SK-N-SH treated with all-trans-retinoic acid at 6 μM for 48 hours (cell line): ENCODE results near the gene C1RL.
A peak's percentile ranks its signal among the peaks of the same experiment; 100 is the strongest.

ENCODE experiments used
- ATAC-seq: fragments of 200-7000 bp; cut with Tn5 transposase; 3 replicates; pipeline ENCODE4 v1.9.1; 2020; ENCODE audit warnings: mild to moderate bottlenecking, moderate library complexity
- ARNTL ChIP-seq: fragments of 450-650 bp; formaldehyde crosslinking; IDR thresholded peaks from 2 replicates; pipeline ENCODE4 v1.5.0; 2020; ENCODE audit warnings: low read depth, mild to moderate bottlenecking, moderate library complexity, borderline replicate concordance
- BACH2 ChIP-seq: fragments of 250-450 bp; sonication (Bioruptor Pico); IDR thresholded peaks from 2 replicates; pipeline ENCODE4 v1.9.0; 2021; ENCODE audit warnings: mild to moderate bottlenecking, borderline replicate concordance
- CREB5 ChIP-seq: fragments of 250-450 bp; sonication (Bioruptor Pico); IDR thresholded peaks from 2 replicates; pipeline ENCODE4 v1.5.1; 2020; ENCODE audit warnings: low read depth, mild to moderate bottlenecking, moderate library complexity
- CSDC2 ChIP-seq: fragments of 250-450 bp; sonication (Bioruptor Pico); IDR thresholded peaks from 2 replicates; pipeline ENCODE4 v1.5.0; 2020; ENCODE audit warnings: mild to moderate bottlenecking, moderate library complexity
- CSRNP3 ChIP-seq: fragments of 250-450 bp; sonication (Bioruptor Pico); IDR thresholded peaks from 2 replicates; pipeline ENCODE4 v1.5.1; 2021; ENCODE audit warnings: mild to moderate bottlenecking, moderate library complexity
- ESRRG ChIP-seq: fragments of 250-450 bp; sonication (Bioruptor Pico); IDR thresholded peaks from 2 replicates; pipeline ENCODE4 v1.6.1; 2021; ENCODE audit warnings: mild to moderate bottlenecking
- GLIS3 ChIP-seq: fragments of 250-450 bp; sonication (Bioruptor Pico); IDR thresholded peaks from 2 replicates; pipeline ENCODE4 v1.5.0; 2020; ENCODE audit warnings: mild to moderate bottlenecking, moderate library complexity
- OSR1 ChIP-seq: fragments of 250-450 bp; sonication (Bioruptor Pico); IDR thresholded peaks from 2 replicates; pipeline ENCODE4 v1.8.0; 2022; ENCODE audit warnings: moderate library complexity, mild to moderate bottlenecking, inconsistent platforms
- PATZ1 ChIP-seq: fragments of 250-450 bp; sonication (Bioruptor Pico); IDR thresholded peaks from 2 replicates; pipeline ENCODE4 v1.8.0; 2020; ENCODE audit warnings: mild to moderate bottlenecking, moderate library complexity, borderline replicate concordance
- PPARA ChIP-seq: fragments of 250-450 bp; sonication (Bioruptor Pico); IDR thresholded peaks from 2 replicates; pipeline ENCODE4 v1.5.0; 2020; ENCODE audit warnings: mild to moderate bottlenecking, borderline replicate concordance
- RARB ChIP-seq: fragments of 250-450 bp; sonication (Bioruptor Pico); IDR thresholded peaks from 2 replicates; pipeline ENCODE4 v1.8.0; 2021; ENCODE audit warnings: mild to moderate bottlenecking, moderate library complexity
- TCF4 ChIP-seq: fragments of 250-450 bp; sonication (Bioruptor Pico); IDR thresholded peaks from 2 replicates; pipeline ENCODE4 v1.8.0; 2021; ENCODE audit warnings: mild to moderate bottlenecking, moderate library complexity, borderline replicate concordance
- TSHZ2 ChIP-seq: fragments of 250-450 bp; sonication (Bioruptor Pico); IDR thresholded peaks from 2 replicates; pipeline ENCODE4 v1.5.0; 2020; ENCODE audit warnings: mild to moderate bottlenecking, moderate library complexity
- ZC3H10 ChIP-seq: fragments of 250-450 bp; sonication (Bioruptor Pico); IDR thresholded peaks from 2 replicates; pipeline ENCODE4 v1.5.1; 2021; ENCODE audit warnings: mild to moderate bottlenecking, moderate library complexity
- ZFP3 ChIP-seq: fragments of 250-450 bp; sonication (Bioruptor Pico); IDR thresholded peaks from 2 replicates; pipeline ENCODE4 v1.5.0; 2020; ENCODE audit warnings: mild to moderate bottlenecking, moderate library complexity
- ZFP30 ChIP-seq: fragments of 450-650 bp; formaldehyde crosslinking; IDR thresholded peaks from 2 replicates; pipeline ENCODE4 v1.5.0; 2022; ENCODE audit warnings: mild to moderate bottlenecking, moderate library complexity
- ZNF565 ChIP-seq: fragments of 450-650 bp; formaldehyde crosslinking; conservative IDR thresholded peaks from 2 replicates; pipeline ENCODE4 v1.5.0; 2020; ENCODE audit warnings: low read depth, mild to moderate bottlenecking, moderate library complexity
- ZNF70 ChIP-seq: fragments of 450-650 bp; formaldehyde crosslinking; IDR thresholded peaks from 2 replicates; pipeline ENCODE4 v1.5.0; 2020; ENCODE audit warnings: mild to moderate bottlenecking, moderate library complexity
- ZNF8 ChIP-seq: fragments of 450-650 bp; formaldehyde crosslinking; IDR thresholded peaks from 2 replicates; pipeline ENCODE4 v1.5.0; 2020; ENCODE audit warnings: mild to moderate bottlenecking, moderate library complexity

Gene C1RL

GRCh38 chr12:7136071-7136470 is 27.1 kb upstream of the C1RL start:
- TF ChIP-seq ZFP3 (CRISPR knock-in tag): no peak
- no peak for TF ChIP-seq ZNF8 (CRISPR knock-in tag)
- TF ChIP-seq PATZ1 (CRISPR knock-in tag): no peak
- no peak for TF ChIP-seq CSDC2 (CRISPR knock-in tag)
- TF ChIP-seq PPARA: no peak
- TF ChIP-seq TSHZ2 (CRISPR knock-in tag): no peak
- no peak for TF ChIP-seq BACH2 (CRISPR knock-in tag)
- TF ChIP-seq OSR1: no peak
- no peak for TF ChIP-seq TCF4 (CRISPR knock-in tag)
- TF ChIP-seq ZNF565 (CRISPR knock-in tag): no peak
- TF ChIP-seq ZNF70 (CRISPR knock-in tag): no peak
- no peak for ATAC-seq

GRCh38 chr12:7134396-7135166 is 25.6 kb upstream of the C1RL start:
- ATAC-seq: no peak
- no peak for TF ChIP-seq CSDC2 (CRISPR knock-in tag)
- no peak for TF ChIP-seq TCF4 (CRISPR knock-in tag)
- TF ChIP-seq ARNTL (CRISPR knock-in tag): no peak
- no peak for TF ChIP-seq CREB5 (CRISPR knock-in tag)
- TF ChIP-seq ZFP30: no peak
- no peak for TF ChIP-seq ZNF70 (CRISPR knock-in tag)
- TF ChIP-seq ZNF8 (CRISPR knock-in tag): no peak
- TF ChIP-seq PPARA: no peak

- TF ChIP-seq TCF4 (CRISPR knock-in tag) (no peak), ZFP30 (no peak), CSRNP3 (CRISPR knock-in tag) (no peak), CSDC2 (CRISPR knock-in tag) (no peak), ZC3H10 (CRISPR knock-in tag) (no peak), ZNF565 (CRISPR knock-in tag) (no peak), ZNF70 (CRISPR knock-in tag) (no peak), ARNTL (CRISPR knock-in tag) (no peak), GLIS3 (no peak), BACH2 (CRISPR knock-in tag) (no peak)
- ATAC-seq: no peak
Observed at GRCh38 chr12:7131502-7131866, 22.5 kb upstream of the C1RL start.

GRCh38 chr12:7130701-7131501 is 21.9 kb upstream of the C1RL start:
- TF ChIP-seq ZNF565 (CRISPR knock-in tag): no peak
- TF ChIP-seq ESRRG (CRISPR knock-in tag): no peak
- TF ChIP-seq ZFP30: no peak
- TF ChIP-seq PPARA: no peak
- TF ChIP-seq CSRNP3 (CRISPR knock-in tag): no peak
- TF ChIP-seq OSR1: no peak
- TF ChIP-seq PATZ1 (CRISPR knock-in tag): no peak
- TF ChIP-seq ZC3H10 (CRISPR knock-in tag): no peak
- TF ChIP-seq RARB (CRISPR knock-in tag): no peak
- no peak for TF ChIP-seq ARNTL (CRISPR knock-in tag)
- no peak for TF ChIP-seq CSDC2 (CRISPR knock-in tag)
- peak; percentile 80 for ATAC-seq
